GM18907 (cell line): ENCODE measurements around the gene PTPRT.
"Not testable (repeated sequence)": the region's sequence is repeated elsewhere in the genome, so short reads cannot be mapped to it uniquely, and the experiment has no call there.

ENCODE experiments used
- ATAC-seq: cut with Tn5 transposase; IDR thresholded peaks from one replicate; pipeline ENCODE4 v1.9.1; 2021; ENCODE audit warnings: mild to moderate bottlenecking, moderate library complexity; ENCODE audit not compliant: unreplicated experiment

The PTPRT gene

GRCh38 chr20:42255821-42256220 lies 933.9 kb downstream of the PTPRT start:
- no peak for ATAC-seq

GRCh38 chr20:42254673-42255072 lies 935.0 kb downstream of the PTPRT start:
- no peak for ATAC-seq

- no peak for ATAC-seq
Observed at GRCh38 chr20:42252116-42252515, 937.6 kb downstream of the PTPRT start.

DNA sequence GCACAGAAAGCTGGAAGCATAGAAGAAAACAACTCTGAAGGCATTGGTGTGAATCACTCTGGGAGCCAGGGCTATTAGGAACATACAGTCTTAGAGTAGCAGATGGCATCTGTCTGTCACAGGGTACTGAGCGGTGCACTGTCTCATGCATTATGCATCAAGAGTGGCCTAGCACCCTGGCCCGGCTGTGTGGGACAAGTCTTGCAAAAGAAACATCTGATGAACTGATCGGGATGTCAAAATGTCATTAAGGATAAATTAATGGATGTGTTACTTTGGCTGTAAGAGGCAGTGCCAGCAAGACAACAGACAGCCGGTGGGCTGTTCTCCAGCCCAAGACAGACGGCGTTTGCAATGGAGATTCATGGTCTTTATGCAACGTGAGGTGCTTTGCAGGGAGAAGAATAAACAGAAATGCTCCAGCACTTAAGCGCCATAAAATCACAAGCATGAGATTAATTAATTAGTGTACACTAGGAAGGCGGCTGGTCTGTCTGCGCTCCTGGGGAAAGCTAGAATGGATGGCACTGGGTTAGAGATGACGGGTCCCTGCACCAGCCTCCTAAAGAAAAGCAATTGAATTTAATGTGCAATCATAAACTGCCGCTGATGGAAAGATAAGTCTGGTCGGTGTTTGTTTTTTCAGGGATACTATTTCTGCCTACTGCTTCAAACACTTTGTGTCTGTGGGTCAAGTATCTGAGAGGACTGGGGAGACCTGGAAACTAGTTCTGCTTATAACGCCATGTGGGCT lies 970.9 kb downstream of the PTPRT start:
- ATAC-seq: no peak

- ATAC-seq: no peak
Observed at GRCh38 chr20:42214074-42214473, 975.6 kb downstream of the PTPRT start.

GRCh38 chr20:42212391-42212790 lies 977.3 kb downstream of the PTPRT start:
- no peak for ATAC-seq

GRCh38 chr20:42206557-42206956 lies 983.1 kb downstream of the PTPRT start:
- ATAC-seq: not testable (repeated sequence)

GRCh38 chr20:42204109-42204660 lies 985.5 kb downstream of the PTPRT start:
- ATAC-seq: no peak

DNA sequence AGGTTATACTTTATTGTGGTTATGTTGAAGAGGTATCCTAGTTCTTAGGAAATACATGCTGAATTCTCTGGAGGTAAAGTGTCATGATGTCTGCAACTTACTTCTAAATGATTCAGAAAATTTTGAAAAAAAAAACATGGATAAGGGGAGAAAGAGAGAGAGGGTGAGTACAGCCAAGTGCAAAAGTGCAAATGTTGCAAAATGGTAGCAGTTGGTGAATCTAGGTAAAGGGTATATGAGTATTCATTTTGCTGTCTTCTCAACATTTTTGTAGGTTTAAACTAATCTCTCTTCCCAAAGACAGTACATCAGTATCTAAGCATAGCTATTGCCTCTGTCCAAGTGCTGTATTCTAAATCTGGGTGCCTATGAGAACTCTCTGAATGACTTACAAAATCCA lies 992.1 kb downstream of the PTPRT start:
- no peak for ATAC-seq

DNA sequence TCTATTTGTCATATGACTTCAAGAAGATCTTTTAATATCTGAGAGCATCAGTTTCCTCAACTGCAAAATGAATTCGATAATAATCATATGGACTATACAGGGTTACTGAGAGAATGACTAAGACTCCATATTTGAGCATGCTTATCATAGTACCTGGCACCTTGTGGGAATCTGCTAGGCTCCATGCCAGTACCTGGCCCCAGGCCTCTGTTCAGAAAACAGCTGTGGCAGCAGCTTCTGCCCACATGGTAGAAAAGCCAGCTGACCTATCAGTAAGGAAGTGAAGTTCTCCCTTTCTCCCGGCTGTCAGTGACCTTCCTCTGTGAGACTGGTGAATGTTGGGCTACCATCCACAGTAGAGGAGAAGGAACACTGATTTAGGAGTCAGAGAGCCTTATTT lies 996.6 kb downstream of the PTPRT start:
- no peak for ATAC-seq

GRCh38 chr20:42192321-42192720 lies 997.4 kb downstream of the PTPRT start:
- ATAC-seq: no peak

DNA sequence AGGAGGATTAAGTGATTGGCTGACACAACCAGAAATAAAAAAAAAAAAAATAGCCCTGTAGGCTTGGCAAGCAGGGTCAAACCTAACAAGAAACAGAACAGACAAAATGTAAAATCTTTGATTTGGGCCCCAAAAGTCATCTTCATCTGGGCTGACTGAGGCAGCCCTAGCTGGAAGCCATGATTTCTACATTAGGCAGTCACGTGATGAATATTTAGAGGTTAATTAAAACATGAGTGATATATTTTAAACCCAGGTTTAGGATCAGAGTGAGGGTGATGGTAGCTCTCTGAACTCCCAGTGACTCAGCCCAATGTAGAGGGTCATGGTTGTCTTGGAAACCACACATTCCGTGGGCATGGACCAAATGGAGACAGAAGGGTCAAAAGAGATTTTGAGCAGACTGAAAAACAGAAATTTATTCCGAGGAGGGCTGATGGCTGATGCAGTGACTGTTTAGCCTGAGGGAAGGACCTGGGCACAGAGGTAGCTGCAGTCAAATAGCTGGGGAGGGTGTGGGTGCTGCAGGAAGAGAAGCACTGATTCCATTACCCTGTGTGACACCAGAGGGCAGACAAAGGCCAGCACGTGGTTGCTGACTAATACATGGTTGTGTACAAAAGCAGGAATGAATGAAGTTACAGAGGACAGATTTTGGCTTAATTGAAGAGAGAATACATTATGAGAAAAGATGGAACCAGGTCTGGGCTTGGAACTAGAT lies 998.4 kb downstream of the PTPRT start:
- ATAC-seq: no peak

DNA sequence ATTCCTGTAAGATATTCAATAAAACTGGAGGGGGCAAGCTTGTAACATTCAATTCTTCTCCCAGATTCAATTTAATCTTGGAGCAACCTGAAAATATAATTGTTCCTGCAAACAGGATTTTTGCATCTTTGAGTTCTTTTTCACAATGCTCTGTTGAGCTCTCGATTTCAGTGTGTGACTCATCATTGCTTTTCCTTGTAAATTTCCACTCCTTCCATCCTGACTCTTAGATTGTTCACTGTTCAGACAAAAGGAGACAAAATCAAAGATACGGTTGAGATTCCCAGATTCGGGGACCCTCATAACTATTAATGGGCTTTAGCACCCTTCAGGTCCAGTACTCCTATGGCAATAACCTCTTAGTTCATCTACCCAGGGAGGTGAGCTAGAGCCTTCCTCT lies 999.6 kb downstream of the PTPRT start:
- no peak for ATAC-seq

- no peak for ATAC-seq
Observed at GRCh38 chr20:42186337-42186736, 1003.4 kb downstream of the PTPRT start.

- no peak for ATAC-seq
Observed at GRCh38 chr20:42183147-42183546, 1006.6 kb downstream of the PTPRT start.

GRCh38 chr20:42181064-42181463 lies 1008.6 kb downstream of the PTPRT start:
- ATAC-seq: no peak

GRCh38 chr20:42179768-42180167 lies 1009.9 kb downstream of the PTPRT start:
- ATAC-seq: no peak

DNA sequence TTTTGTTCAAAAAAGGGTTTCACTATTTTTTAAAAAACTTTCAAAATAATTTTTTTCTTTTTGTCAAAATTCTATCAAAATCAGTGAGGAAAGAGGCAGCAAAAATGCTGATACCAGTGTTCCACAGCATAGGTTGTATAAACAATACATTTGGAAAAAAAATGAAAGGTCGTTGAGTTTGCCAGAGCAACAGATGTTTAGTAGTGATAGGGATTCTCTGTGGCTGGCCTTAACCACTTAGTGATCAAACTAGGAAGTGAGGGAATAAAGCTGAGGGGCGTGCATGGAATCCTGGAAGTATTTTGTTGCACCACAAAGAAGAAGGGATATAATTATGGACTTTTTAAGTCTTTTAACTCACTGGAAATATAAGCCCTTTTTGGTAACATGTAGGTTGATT lies 1016.3 kb downstream of the PTPRT start:
- ATAC-seq: no peak

GRCh38 chr20:42164121-42164890 lies 1025.4 kb downstream of the PTPRT start:
- no peak for ATAC-seq

DNA sequence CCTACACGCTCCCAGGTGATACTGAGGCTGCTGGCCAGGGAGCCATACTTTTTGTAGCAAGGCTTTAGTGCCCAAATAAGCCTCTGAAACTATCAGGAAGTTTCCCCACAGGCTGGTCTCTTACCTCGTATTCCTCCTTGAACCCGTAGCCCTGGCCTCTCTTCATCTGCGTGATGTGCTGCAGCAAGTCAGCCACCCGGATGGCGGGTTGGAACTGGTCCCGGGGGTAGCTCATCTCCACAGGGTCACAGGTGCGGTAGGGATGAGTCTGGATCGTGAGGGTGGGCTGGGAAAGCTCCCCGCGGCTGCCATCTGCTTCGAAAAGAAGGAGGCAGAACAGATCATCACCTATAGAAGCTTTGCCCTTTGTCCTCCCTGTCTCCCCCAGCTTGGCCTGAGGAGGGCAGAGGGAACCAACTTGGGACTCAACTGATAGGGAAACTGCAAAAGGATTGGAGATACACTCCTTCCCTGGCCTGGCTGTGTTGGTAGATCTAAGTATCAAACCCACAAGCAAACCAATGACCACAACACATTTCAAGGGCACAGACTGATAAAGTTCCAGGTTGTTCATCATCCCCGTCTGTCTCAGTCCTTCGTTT lies 1028.4 kb downstream of the PTPRT start:
- no peak for ATAC-seq

GRCh38 chr20:42159808-42160207 lies 1029.9 kb downstream of the PTPRT start:
- ATAC-seq: no peak
